K562 (cell line): Measurements from ENCODE around the gene ERFL. TPM values are rescaled to one million over a fixed set of nuclear protein-coding genes. Genes with fewer than 3 reads are reported as not detected.

Source experiments
- CREB1 ChIP-seq, 2 experiments: sonication (generic) in 1 of 2; formaldehyde crosslinking in 1 of 2; IDR thresholded peaks; 2 replicates each; pipeline versions ENCODE4 v1.6.1 to v1.8.0; 2012 to 2022; ENCODE audit warnings: inconsistent platforms in 1 of 2, mild to moderate bottlenecking in 1 of 2, missing genetic modification reagents in 1 of 2, moderate library complexity in 1 of 2
- ELK1 ChIP-seq: sonication (generic); formaldehyde crosslinking; IDR thresholded peaks from 2 replicates; pipeline ENCODE4 v1.8.1; 2022; ENCODE audit warnings: missing genetic modification reagents
- GATAD2B ChIP-seq: fragments of 450-650 bp; IDR thresholded peaks from 2 replicates; pipeline ENCODE4 v1.6.1; 2017; ENCODE audit warnings: mild to moderate bottlenecking, borderline replicate concordance
- NFE2L1 ChIP-seq: fragments of 450-650 bp; IDR thresholded peaks from 2 replicates; pipeline ENCODE4 v1.6.1; 2016; ENCODE audit warnings: missing genetic modification characterization, low read depth, mild to moderate bottlenecking, missing compliant biosample characterization, moderate library complexity, borderline replicate concordance
- TAF7 ChIP-seq: fragments of 450-650 bp; IDR thresholded peaks from 2 replicates; pipeline ENCODE4 v1.6.1; 2016; ENCODE audit warnings: missing genetic modification characterization, missing compliant biosample characterization
- ZNF79 ChIP-seq: fragments of 250-450 bp; sonication (Bioruptor Pico); IDR thresholded peaks from 2 replicates; pipeline ENCODE4 v1.4.0; 2020; ENCODE audit warnings: low read depth, mild to moderate bottlenecking, moderate library complexity
- polyA plus RNA-seq, 8 experiments: library from polyadenylated mRNA; depleted of rRNA in 4 of 8; stranded (reverse) in 5 of 8; unstranded in 3 of 8; fragments of >200 nt; fragmentation: Nextera tagmentation in 2 of 8; fragmentation: Illumina TruSeq in 1 of 8; extraction: Ambion mirVana in 2 of 8; extraction: Trizol in 1 of 8; gene quantifications; 2 replicates each; pipeline versions ENCODE4 v1.2.1 to v1.2.3, GENCODE V29; 2011 to 2014; ENCODE audit warnings: inconsistent platforms in 1 of 8, missing spikeins in 1 of 8
- total RNA-seq, 7 experiments: library from RNA; depleted of rRNA in 6 of 7; stranded (reverse); fragments of >200 nt in 6 of 7; fragmentation: Illumina TruSeq in 2 of 7; extraction: Trizol in 2 of 7; gene quantifications; 2 replicates each; pipeline versions ENCODE4 v1.2.1 to v1.2.3, GENCODE V29; 2011 to 2021; ENCODE audit warnings: low replicate concordance in 1 of 7
- TF ChIP-seq, protein P1 (sequence below): fragments of 200-600 bp; sonication (generic); IDR thresholded peaks from one replicate; pipeline ENCODE4 v1.6.1; 2012; ENCODE audit warnings: mild to moderate bottlenecking, low read depth, low read length, inconsistent platforms
- TF ChIP-seq, protein P2 (sequence below): sonication (generic); formaldehyde crosslinking; IDR thresholded peaks from 2 replicates; pipeline ENCODE4 v1.8.0; 2023; ENCODE audit warnings: mild to moderate bottlenecking, missing genetic modification reagents
- TF ChIP-seq, protein P3 (sequence below): fragments of 450-650 bp; formaldehyde crosslinking; IDR thresholded peaks from 2 replicates; pipeline ENCODE4 v1.4.0; 2020; ENCODE audit warnings: mild to moderate bottlenecking, moderate library complexity

ERFL gene
- total and polyA plus RNA-seq, 9 of the 15 experiments (the other 6 are each of a cell fraction or from before 2014, with no cell fraction given): 0.07 to 0.75 (median 0.32) TPM; not detected in 4

DNA sequence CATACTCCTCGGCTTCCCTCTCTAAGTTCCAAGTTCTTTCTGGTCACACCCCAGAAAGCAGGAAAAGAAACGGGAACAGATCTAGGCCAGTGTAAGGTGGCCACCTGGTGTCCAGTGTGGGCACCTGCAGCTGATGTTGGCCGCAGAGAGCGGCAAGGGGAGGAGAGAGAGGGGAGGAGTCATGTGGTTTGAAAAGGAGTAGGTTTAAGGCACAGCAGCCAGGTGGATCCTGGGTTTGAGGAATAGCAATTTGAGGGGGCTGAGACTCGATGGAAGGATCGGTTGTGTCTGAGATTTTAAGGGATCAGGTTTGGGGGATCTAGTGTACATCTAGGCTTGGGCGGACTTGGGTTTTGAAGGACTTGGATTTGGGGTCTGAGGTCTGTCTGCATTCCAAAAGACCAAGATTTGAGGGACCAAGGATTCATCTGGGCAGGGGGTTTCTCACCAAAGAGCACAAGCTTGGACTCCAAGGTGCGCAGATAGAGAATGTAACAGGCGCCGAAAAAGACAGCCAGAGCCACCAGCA, 29.7 kb upstream of the ERFL start (continued):
- TF ChIP-seq, protein P1, sequence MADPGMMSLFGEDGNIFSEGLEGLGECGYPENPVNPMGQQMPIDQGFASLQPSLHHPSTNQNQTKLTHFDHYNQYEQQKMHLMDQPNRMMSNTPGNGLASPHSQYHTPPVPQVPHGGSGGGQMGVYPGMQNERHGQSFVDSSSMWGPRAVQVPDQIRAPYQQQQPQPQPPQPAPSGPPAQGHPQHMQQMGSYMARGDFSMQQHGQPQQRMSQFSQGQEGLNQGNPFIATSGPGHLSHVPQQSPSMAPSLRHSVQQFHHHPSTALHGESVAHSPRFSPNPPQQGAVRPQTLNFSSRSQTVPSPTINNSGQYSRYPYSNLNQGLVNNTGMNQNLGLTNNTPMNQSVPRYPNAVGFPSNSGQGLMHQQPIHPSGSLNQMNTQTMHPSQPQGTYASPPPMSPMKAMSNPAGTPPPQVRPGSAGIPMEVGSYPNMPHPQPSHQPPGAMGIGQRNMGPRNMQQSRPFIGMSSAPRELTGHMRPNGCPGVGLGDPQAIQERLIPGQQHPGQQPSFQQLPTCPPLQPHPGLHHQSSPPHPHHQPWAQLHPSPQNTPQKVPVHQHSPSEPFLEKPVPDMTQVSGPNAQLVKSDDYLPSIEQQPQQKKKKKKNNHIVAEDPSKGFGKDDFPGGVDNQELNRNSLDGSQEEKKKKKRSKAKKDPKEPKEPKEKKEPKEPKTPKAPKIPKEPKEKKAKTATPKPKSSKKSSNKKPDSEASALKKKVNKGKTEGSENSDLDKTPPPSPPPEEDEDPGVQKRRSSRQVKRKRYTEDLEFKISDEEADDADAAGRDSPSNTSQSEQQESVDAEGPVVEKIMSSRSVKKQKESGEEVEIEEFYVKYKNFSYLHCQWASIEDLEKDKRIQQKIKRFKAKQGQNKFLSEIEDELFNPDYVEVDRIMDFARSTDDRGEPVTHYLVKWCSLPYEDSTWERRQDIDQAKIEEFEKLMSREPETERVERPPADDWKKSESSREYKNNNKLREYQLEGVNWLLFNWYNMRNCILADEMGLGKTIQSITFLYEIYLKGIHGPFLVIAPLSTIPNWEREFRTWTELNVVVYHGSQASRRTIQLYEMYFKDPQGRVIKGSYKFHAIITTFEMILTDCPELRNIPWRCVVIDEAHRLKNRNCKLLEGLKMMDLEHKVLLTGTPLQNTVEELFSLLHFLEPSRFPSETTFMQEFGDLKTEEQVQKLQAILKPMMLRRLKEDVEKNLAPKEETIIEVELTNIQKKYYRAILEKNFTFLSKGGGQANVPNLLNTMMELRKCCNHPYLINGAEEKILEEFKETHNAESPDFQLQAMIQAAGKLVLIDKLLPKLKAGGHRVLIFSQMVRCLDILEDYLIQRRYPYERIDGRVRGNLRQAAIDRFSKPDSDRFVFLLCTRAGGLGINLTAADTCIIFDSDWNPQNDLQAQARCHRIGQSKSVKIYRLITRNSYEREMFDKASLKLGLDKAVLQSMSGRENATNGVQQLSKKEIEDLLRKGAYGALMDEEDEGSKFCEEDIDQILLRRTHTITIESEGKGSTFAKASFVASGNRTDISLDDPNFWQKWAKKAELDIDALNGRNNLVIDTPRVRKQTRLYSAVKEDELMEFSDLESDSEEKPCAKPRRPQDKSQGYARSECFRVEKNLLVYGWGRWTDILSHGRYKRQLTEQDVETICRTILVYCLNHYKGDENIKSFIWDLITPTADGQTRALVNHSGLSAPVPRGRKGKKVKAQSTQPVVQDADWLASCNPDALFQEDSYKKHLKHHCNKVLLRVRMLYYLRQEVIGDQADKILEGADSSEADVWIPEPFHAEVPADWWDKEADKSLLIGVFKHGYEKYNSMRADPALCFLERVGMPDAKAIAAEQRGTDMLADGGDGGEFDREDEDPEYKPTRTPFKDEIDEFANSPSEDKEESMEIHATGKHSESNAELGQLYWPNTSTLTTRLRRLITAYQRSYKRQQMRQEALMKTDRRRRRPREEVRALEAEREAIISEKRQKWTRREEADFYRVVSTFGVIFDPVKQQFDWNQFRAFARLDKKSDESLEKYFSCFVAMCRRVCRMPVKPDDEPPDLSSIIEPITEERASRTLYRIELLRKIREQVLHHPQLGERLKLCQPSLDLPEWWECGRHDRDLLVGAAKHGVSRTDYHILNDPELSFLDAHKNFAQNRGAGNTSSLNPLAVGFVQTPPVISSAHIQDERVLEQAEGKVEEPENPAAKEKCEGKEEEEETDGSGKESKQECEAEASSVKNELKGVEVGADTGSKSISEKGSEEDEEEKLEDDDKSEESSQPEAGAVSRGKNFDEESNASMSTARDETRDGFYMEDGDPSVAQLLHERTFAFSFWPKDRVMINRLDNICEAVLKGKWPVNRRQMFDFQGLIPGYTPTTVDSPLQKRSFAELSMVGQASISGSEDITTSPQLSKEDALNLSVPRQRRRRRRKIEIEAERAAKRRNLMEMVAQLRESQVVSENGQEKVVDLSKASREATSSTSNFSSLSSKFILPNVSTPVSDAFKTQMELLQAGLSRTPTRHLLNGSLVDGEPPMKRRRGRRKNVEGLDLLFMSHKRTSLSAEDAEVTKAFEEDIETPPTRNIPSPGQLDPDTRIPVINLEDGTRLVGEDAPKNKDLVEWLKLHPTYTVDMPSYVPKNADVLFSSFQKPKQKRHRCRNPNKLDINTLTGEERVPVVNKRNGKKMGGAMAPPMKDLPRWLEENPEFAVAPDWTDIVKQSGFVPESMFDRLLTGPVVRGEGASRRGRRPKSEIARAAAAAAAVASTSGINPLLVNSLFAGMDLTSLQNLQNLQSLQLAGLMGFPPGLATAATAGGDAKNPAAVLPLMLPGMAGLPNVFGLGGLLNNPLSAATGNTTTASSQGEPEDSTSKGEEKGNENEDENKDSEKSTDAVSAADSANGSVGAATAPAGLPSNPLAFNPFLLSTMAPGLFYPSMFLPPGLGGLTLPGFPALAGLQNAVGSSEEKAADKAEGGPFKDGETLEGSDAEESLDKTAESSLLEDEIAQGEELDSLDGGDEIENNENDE: no peak
- TF ChIP-seq, protein P2, sequence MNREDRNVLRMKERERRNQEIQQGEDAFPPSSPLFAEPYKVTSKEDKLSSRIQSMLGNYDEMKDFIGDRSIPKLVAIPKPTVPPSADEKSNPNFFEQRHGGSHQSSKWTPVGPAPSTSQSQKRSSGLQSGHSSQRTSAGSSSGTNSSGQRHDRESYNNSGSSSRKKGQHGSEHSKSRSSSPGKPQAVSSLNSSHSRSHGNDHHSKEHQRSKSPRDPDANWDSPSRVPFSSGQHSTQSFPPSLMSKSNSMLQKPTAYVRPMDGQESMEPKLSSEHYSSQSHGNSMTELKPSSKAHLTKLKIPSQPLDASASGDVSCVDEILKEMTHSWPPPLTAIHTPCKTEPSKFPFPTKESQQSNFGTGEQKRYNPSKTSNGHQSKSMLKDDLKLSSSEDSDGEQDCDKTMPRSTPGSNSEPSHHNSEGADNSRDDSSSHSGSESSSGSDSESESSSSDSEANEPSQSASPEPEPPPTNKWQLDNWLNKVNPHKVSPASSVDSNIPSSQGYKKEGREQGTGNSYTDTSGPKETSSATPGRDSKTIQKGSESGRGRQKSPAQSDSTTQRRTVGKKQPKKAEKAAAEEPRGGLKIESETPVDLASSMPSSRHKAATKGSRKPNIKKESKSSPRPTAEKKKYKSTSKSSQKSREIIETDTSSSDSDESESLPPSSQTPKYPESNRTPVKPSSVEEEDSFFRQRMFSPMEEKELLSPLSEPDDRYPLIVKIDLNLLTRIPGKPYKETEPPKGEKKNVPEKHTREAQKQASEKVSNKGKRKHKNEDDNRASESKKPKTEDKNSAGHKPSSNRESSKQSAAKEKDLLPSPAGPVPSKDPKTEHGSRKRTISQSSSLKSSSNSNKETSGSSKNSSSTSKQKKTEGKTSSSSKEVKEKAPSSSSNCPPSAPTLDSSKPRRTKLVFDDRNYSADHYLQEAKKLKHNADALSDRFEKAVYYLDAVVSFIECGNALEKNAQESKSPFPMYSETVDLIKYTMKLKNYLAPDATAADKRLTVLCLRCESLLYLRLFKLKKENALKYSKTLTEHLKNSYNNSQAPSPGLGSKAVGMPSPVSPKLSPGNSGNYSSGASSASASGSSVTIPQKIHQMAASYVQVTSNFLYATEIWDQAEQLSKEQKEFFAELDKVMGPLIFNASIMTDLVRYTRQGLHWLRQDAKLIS (CRISPR knock-in tag): no peak
- TF ChIP-seq NFE2L1 (tag) (no peak), GATAD2B (no peak), ELK1 (CRISPR knock-in tag) (no peak), CREB1 (IDR thresholded peaks at IDR 0.05) (no peak), CREB1 (CRISPR knock-in tag; IDR thresholded peaks at IDR 0.05) (peak; percentile 9; the same call in 1 of the 2 replicates), ZNF79 (CRISPR knock-in tag) (no peak), TAF7 (no peak)
- TF ChIP-seq, protein P3, sequence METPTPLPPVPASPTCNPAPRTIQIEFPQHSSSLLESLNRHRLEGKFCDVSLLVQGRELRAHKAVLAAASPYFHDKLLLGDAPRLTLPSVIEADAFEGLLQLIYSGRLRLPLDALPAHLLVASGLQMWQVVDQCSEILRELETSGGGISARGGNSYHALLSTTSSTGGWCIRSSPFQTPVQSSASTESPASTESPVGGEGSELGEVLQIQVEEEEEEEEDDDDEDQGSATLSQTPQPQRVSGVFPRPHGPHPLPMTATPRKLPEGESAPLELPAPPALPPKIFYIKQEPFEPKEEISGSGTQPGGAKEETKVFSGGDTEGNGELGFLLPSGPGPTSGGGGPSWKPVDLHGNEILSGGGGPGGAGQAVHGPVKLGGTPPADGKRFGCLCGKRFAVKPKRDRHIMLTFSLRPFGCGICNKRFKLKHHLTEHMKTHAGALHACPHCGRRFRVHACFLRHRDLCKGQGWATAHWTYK: no peak
